DMS153 treated with DMSO at 0.1 percent for 48 hours (cell line): Measurements from ENCODE around the gene RMDN2.
A peak's percentile ranks its signal among the peaks of the same experiment; 100 is the strongest.

Experiments used
- DNase-seq: peaks from one replicate; lab custom pipeline; 2025; ENCODE audit not compliant: unreplicated experiment; lab: John Stamatoyannopoulos, UW

Gene RMDN2, protein sequence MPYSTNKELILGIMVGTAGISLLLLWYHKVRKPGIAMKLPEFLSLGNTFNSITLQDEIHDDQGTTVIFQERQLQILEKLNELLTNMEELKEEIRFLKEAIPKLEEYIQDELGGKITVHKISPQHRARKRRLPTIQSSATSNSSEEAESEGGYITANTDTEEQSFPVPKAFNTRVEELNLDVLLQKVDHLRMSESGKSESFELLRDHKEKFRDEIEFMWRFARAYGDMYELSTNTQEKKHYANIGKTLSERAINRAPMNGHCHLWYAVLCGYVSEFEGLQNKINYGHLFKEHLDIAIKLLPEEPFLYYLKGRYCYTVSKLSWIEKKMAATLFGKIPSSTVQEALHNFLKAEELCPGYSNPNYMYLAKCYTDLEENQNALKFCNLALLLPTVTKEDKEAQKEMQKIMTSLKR

DNA sequence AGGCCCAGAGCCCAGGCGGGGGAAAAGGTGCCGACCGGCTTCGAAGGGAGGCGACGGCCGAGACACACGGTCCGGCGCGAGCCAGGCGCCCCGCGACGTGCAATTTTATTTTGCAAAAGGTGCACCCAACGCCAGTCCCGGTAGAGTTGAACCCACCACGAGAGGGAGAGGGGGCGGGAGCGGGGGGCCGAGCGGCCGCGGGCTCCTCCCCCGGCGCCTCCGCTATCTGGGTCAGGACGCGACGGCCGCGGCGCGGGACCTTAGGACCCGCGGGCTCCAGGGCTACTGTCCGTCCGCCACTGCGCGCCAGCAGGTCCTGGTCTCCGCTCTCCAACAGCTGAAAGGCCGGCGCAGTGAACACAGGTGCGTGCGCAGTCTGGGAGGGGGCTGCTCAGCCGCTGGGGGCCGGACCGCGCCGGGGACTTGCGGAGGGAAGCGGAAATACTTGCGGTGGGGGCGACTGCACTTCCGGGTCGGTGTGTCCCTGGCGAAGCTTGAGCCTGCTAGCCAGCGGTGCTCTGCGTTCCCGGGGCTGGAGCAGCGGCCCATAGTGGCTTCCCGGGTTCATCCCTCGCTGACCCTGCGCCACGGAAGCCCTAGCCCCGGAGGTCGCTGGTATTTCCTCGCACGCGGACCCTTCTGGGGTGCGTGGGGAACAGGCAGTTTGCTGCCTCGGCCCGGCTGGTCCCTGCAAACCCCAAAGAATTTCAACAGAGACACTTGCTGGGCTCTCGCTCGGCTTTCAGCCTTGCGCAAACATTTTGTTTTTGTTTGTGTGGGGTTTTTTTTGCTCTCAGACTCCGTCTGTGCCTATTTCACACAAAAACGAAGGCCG is at the start of gene RMDN2:
TSS of gene RMDN2 (plus strand) at position 225 of the 835 bp plus-strand sequence. CDS start 3,991 bp downstream, outside the sequence.
- DNase-seq = peak; percentile 79

DNA sequence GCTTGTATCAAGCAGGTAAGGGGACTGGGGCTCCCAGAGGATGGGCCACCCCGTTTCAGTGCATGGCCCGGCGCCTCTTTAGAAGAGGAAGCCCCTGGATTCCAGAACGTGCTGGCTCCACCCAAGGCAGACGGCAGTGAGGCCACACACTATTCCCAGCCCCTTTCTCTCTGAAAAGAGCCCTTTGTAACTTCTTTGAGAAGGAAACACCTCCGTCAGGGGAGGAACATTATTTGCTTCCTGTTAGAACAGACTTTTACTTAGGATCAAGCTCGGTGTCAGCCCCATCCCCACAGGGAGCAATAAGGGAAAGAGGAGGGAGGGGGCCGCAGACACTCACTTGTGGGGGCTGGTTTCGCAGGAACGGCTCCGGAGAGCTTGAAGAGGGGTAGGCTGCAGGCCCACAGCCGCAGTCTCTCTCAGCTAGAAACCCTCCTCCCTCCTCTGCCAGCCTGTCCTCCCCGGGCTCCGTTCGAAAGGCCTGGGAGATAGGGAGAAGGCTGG is 49.6 kb upstream of the RMDN2 start:
- DNase-seq = no peak

- DNase-seq = no peak
Observed at GRCh38 chr2:37876227-37876626, 48.9 kb upstream of the RMDN2 start.

DNA sequence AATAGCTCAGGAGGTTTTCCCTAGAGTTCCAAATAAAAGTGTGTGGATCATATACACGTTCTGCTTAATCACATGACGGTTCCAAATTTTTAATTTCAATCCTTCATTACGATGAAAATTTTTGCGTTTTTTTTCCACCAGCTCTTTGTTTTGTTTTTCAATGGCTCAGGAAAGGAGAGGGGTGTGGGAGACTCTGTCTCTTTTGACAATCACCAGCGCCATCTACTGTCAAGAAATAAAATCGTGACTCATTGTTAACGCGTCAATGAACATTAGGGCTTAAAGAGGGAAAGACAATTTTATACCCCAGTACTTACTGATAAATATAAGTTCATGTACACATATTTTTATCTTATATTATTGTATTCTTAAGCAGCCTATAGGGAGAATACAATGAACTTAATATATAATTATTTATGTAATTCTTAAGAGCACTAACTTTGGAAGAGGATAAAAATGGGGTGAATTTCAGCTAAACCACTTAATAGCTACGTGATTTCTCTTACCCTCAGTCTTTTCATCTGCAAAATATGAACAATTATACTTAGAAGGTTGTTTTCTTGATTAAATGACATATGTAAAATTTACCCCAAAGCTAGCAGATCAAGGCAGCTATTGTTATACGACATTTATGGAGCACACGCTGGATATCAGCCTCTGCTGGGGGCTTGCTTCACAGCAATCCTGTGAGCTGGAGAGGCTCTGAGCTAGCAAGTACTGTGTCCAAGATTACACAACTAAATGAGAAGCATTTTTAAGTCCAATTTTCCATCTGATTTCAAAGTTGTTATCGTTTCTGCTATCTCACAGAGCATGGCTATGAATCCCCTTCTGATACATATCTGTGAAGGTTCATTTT is 47.4 kb upstream of the RMDN2 start:
- peak; percentile 65 for DNase-seq

DNA sequence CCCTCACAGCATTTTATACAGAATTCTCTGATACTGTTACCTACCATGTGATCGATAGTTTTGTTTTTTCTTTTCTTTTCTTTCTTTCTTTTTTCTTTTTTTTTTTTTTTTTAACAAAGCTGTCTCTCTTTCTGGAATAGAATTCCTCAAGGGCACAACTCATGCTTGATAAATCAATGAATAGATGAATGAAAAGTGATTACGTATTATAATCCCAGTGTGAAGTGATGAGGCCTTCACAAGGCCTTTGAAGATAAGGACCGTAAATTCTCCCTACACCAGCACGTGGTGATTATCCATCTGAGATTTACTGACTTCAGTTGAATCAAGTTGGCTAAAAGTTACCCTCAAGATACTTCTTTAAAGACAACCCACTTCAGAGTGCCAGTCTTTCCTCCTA is 46.6 kb upstream of the RMDN2 start:
- DNase-seq = no peak

DNA sequence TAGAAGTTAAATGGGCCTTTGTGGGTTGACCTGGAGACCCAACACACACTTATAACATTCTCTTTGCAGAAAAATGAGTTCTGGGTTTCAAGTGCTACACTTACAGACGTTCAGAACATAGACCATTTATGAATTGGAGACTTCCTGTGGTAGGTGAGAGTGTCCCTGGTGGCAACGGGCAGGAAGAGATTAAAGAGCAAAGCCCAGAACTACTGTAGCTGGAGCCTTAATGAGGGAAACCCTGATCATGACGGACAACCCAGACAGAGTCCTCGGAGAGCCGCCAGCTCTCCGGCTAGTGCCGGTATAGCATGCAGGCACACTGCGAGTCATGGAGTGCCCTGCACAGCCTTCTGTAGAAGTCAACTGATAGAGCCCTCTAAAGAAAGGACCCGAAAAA is 44.5 kb upstream of the RMDN2 start:
- no peak for DNase-seq

DNA sequence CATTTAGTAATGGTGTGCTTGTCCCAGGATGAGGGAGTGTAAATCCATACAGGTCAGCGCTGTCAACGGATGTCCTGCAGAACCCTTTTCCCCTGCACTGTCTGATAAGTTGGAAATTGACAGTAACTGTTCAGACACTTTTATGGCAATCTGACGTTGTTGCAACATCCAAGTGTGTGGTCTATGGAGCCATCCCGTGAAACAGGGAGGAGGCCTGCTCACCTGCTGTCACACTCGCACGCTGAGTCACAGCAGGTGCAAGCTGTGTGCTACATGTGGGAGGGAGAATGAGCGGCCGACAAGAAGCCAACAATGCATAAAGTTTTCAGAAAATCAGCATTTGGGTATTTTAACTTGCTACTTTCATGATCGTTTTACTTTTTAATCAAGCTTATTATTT is 43.7 kb upstream of the RMDN2 start:
- no peak for DNase-seq

- DNase-seq = no peak
Observed at GRCh38 chr2:37882036-37882435, 43.1 kb upstream of the RMDN2 start.

DNA sequence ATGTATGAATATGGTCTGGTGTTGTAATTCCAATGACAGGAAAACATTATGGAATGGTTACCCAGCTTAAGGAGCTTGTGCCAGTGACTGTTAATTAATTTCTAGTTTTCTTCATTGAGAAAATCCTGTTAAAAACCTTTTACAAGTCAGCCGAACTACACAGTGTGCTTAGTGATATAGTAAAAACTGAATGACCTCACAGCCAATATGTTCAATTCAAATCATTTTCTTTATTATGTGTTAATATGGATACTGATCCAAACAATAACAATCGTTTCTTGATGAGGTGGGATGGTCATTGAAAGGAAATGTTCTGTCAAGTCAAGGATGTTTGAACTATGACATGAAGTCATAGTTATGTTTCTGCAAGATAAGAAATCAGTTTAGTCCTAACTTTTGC is 41.6 kb upstream of the RMDN2 start:
- no peak for DNase-seq

DNA sequence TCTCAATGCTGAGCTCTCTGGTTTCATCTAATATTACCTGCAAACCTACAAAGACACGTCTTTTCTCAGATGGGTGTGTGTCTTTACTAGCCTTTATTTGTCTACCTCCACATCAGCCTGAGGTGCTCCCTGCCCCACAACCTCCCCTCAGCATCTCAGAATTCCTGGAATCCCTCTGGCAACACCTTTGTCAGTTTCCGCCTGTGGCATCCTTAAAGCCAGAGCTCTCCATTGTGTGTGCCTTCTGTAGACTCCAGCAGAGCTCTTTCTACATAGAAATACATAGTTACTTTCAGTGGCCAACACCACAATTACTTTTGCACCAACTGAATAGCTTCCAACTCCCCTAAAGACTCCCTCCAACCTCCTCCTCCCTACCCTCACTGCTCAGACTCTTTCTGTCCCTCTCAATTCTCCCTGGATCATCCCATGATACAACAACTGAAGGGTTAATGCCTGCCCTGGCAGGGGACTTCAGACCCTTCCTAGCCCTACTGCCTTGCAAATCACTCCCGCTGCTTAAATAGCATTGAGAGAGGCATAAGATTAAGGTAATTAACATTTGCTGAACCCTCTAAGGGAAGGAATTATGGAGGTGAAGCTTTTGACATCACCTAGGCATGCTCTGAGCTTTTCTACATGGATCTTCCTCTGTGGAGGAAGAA is 39.6 kb upstream of the RMDN2 start:
- no peak for DNase-seq

GRCh38 chr2:37886745-37887144 is 38.3 kb upstream of the RMDN2 start:
- DNase-seq = no peak

GRCh38 chr2:37887286-37887685 is 37.8 kb upstream of the RMDN2 start:
- DNase-seq = no peak

- peak; percentile 59 for DNase-seq
Observed at GRCh38 chr2:37890893-37891495, 34.1 kb upstream of the RMDN2 start.

DNA sequence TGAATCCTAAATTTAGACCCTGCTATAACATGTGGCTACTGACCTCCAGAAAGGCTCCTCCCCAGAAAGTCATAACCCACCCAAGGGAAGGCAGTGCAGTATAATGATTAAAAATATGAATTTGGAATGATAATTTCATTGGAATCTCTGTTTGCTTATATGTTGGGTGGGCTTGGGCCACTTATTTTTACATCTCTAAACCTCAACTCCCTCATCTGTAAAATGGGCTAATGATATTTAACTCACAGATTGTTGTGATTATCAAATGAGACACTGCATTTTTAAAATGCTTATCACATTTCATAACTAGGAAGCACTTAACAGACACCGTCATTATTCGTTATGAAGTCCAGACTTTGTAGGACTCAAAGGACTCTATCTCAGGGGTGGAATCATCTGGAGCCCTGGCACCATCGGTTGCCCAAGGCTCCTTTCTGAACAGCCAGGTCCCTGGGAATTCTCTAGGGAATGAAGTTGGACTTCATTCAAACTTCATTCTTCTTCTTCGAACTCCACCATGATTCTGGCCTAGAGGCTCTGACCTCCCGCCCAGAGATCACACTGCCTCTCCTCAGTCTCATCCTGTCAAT is 33.1 kb upstream of the RMDN2 start:
- DNase-seq = no peak

DNA sequence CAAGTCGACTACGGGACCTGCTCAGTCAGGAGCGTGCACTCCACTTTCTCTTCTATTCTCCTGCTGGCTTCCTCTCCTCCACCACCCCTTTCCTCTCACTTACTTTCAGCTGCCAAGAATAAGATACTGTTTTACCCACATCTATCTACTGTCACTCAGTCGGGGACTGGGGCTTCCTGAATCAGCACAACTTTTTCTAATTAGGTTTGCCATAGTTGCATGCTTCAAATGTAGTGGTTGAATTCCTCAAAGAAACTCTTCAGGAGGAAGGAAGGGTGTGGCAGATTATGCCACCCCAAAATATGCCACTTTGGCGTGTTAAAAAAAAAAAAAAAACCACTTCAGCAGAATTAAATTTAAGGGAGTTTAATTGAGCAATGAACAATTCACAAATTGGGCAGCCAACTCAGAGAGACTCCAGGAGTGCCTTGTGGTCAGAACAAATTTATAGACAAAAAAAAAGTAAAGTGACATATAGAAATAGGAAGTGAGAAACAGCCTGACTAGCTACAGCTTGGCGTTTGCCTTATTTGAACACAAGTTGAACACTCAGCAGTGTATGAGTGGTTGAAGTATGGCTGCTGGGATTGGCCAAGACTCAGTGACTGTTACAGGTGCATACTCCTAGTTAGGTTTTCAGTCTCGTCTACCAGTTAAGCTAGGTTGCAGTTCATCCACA is 32.5 kb upstream of the RMDN2 start:
- no peak for DNase-seq

DNA sequence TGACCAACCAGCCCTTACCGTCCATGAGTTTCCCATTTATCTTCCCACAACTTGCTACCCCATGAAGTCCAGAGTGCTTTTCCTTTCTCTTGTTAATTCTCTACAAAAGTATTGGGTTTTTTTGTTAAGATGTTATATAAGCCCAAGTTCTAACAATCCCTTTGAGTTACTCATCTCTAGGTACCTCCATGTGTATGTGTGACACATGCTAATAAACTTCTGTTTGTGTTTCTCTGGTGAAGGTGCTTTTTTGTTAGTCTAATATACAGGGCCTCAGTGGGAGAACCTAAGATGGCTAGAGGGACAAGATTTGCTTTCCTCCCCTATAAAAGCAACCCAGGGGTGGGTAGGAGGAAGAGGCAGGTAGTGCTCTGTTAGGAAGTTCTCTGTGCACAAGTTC is 31.8 kb upstream of the RMDN2 start:
- no peak for DNase-seq

GRCh38 chr2:37894047-37894446 is 31.0 kb upstream of the RMDN2 start:
- DNase-seq = no peak

DNA sequence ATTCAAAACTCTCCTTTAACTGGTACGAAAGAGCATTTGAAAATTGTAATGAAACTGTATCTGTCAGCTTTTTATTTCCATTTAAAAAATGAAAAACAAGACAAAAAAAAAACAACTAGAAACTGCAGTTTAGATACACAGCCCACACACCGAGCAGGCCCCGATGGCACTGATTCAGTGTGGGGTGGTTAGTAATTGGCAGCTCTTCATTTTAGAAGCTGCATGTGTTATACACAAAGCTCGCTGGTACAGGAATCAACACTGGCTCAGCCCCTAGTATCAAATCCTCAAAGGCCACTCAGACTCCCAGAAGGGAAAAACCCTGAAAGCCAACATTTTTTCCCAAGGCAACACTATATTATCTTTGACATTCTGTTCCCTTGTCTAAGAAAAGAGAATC is 30.5 kb upstream of the RMDN2 start:
- no peak for DNase-seq

DNA sequence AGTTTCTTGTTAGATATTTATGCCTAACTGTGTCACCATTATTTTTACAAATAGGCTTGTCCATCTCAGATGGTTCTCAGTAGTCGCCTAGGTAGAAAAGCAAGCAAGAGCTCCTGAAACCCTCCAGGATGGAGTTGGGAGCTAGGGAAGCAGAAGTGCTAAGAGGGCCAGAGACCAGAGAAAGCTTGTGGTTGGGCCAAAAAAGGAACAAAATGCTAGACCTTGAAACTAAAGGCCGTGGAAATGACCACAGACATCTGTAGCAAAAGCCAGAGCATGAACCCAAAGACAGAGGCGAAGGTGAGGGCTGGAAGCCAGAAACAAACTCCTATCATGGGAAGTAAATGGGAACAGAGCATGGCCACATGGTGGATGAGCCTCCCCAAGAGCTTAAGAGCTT is 29.9 kb upstream of the RMDN2 start:
- no peak for DNase-seq
